HG02870 (cell line): ENCODE measurements around the gene GOLGA8B.
"Not testable (repeated sequence)": the region's sequence is repeated elsewhere in the genome, so short reads cannot be mapped to it uniquely, and the experiment has no call there.

ENCODE experiments used
- ATAC-seq: cut with Tn5 transposase; IDR thresholded peaks from one replicate; pipeline ENCODE4 v1.9.1; 2021; ENCODE audit warnings: mild to moderate bottlenecking, moderate library complexity; ENCODE audit not compliant: unreplicated experiment

Gene GOLGA8B

DNA sequence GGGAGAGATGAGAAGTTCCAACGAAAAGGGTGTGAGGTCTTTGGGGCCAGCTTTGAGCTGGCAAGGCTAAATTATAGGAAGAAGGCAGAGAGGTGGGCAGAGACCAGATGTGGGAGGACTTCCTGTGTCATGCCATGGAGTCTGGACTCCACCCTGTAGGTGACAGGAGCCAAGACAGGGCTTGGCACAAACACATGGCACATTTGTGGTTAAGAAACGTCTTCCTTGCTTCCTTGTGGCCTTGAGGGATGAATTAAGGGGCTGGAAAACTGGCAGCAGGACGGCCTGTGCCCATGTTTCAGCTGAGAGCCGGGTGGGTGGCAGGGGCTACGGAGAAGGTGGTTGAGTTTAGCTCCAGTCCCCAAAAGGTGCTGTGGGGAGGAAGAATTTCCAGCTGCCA lies 18.7 kb downstream of the GOLGA8B start:
- ATAC-seq: not testable (repeated sequence)

DNA sequence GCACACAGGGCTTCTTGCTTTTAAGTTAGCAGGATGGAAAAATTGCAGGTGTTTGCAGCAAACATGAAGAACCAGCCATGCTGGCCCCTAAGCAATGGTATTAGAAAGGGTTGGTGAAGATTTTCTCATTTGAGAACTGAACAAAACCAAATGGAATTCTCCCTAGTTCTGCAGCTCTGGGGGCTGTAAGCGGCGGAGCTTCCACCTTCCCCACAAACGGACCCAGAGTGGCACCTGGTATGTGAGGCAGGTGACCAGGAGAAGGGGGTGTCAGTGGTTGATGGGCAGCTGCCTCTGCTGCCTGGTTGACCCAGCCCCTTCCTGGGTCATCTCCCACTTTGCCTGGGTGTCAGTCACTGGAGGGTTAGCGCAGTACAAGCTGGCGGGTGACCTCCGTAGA lies 22.6 kb downstream of the GOLGA8B start:
- not testable (repeated sequence) for ATAC-seq

GRCh38 chr15:34559764-34560163 lies 23.7 kb downstream of the GOLGA8B start:
- ATAC-seq: not testable (repeated sequence)

GRCh38 chr15:34555162-34555561 lies 28.3 kb downstream of the GOLGA8B start:
- not testable (repeated sequence) for ATAC-seq

DNA sequence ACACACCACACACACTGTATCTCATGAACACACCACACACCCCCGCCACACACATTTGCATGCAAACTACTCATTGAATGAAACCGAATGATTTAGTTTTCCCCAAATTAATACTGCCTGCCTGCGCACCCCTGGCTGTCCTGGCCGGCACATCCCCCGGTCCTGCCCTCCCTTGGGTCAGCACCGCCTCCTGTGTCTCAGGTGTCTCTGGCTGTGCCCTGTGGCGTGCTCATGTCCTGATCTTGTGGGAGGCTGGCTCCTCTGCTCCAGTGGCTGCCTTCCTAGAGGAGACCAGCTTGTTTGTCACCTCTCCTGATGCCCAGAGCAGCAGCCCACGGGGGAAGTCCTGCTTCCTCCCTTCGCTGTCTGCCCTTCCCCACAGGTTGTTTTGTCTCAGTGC lies 28.7 kb downstream of the GOLGA8B start:
- ATAC-seq: not testable (repeated sequence)

- ATAC-seq: not testable (repeated sequence)
Observed at GRCh38 chr15:34554126-34554525, 29.3 kb downstream of the GOLGA8B start.

DNA sequence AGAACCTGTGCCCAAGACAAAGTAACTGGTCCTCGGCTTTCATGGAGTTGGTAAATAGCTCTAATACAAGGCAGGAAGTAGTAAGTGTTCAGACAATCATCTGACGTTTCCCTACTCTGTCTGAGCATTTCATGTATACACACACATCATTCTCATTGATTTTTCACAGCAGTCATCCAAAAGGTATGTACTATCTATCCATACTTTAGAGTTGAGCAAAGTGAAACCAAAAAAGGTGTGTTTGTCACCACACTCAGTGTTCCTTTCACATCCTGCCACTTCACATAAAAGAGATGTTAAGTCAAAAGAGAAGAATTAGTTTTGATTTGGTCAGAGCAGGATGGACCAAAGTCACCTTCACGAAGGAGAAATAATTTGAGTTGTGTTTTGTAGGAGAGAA lies 33.3 kb downstream of the GOLGA8B start:
- ATAC-seq: not testable (repeated sequence)

GRCh38 chr15:34549381-34549809 lies 34.1 kb downstream of the GOLGA8B start:
- ATAC-seq: peak; percentile 74

- ATAC-seq: not testable (repeated sequence)
Observed at GRCh38 chr15:34543860-34544649, 39.4 kb downstream of the GOLGA8B start.

DNA sequence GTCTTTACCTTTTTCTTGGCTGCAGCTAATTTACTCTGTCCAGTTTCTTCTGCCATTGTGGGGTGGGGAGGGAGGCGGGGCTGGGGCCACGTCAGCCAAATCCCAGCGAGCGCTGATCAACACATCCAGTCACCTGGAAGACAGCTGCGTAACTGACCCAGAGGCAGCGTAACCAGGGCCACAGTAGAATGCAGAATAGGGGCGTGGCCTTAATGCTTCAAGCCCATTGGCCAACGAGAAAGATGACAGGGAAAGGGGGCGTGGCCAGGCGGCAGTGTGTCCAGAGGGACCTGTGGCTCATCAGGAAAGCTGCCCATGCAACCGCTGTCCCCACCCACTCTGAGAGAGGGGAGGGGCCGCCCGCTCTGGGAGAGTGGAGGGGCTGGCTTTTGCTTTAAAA lies 47.6 kb downstream of the GOLGA8B start:
- not testable (repeated sequence) for ATAC-seq
